Chondrocyte (in vitro differentiated cells): ENCODE results near the gene RAP2A. TPM values are rescaled to one million over a fixed set of nuclear protein-coding genes. Genes with fewer than 3 reads are reported as not detected.
A peak's percentile ranks its signal among the peaks of the same experiment; 100 is the strongest.

ENCODE experiments used
- DNase-seq: peaks from one replicate; pipeline ENCODE4 v3.0.0; 2021; ENCODE audit warnings: mixed read lengths, low spot score
- H3K27ac Mint-ChIP-seq: one replicate; pipeline ENCODE4 v1.8.0; 2021; ENCODE audit warnings: mild to moderate bottlenecking, moderate library complexity, mixed read lengths; ENCODE audit not compliant: unreplicated experiment
- H3K27me3 Mint-ChIP-seq: 2 replicates; pipeline ENCODE4 v1.8.0; 2021; ENCODE audit warnings: low read depth, mixed read lengths
- H3K36me3 Mint-ChIP-seq: 2 replicates; pipeline ENCODE4 v1.8.0; 2021; ENCODE audit warnings: low read depth, mixed read lengths
- H3K4me1 Mint-ChIP-seq: 2 replicates; pipeline ENCODE4 v1.8.0; 2021; ENCODE audit warnings: low read depth, mild to moderate bottlenecking, mixed read lengths
- H3K4me3 Mint-ChIP-seq: one replicate; pipeline ENCODE4 v1.8.0; 2021; ENCODE audit warnings: mild to moderate bottlenecking, moderate library complexity, mixed read lengths; ENCODE audit not compliant: unreplicated experiment
- H3K9me3 Mint-ChIP-seq: 2 replicates; pipeline ENCODE4 v1.8.0; 2021; ENCODE audit warnings: low read depth, mixed read lengths
- total RNA-seq: library from RNA; stranded (reverse); gene quantifications from 3 replicates; pipeline ENCODE4 v1.2.1, GENCODE V29; 2021
- TF ChIP-seq, protein P1 (sequence below): fragments of 200-600 bp; sonication (generic); IDR thresholded peaks from 2 replicates; pipeline ENCODE4 v1.5.0; 2021; ENCODE audit warnings: antibody characterized with exemption, mild to moderate bottlenecking, moderate library complexity

Gene RAP2A
- total RNA-seq, 1 donor from 2014 or later: 48.0 TPM

DNA sequence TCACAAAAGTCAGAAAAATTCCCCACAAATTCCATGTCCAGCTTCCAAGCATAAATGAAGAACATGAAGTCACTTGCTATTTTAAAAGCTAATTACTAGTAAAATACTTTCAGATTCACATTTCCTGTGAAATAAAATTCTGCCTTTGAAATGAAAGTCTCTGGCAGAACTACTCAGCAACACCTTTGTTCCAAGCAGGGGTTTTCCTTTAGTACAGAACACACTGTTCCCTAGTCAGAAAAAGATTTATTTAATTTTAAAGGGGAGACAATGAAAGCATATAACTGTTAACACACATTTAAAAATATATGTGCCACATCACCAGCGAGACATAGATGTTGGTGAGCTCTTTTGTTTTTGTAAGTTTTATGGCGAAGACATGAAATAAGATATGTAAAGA, 26.4 kb upstream of the RAP2A start:
- H3K9me3 Mint-ChIP-seq: peaks cover 4% of the 10 kb centered on the region
- H3K4me1 Mint-ChIP-seq: peaks cover 17% of the 10 kb centered on the region
- no peak overlapping the region for H3K4me3 Mint-ChIP-seq
- TF ChIP-seq, protein P1, sequence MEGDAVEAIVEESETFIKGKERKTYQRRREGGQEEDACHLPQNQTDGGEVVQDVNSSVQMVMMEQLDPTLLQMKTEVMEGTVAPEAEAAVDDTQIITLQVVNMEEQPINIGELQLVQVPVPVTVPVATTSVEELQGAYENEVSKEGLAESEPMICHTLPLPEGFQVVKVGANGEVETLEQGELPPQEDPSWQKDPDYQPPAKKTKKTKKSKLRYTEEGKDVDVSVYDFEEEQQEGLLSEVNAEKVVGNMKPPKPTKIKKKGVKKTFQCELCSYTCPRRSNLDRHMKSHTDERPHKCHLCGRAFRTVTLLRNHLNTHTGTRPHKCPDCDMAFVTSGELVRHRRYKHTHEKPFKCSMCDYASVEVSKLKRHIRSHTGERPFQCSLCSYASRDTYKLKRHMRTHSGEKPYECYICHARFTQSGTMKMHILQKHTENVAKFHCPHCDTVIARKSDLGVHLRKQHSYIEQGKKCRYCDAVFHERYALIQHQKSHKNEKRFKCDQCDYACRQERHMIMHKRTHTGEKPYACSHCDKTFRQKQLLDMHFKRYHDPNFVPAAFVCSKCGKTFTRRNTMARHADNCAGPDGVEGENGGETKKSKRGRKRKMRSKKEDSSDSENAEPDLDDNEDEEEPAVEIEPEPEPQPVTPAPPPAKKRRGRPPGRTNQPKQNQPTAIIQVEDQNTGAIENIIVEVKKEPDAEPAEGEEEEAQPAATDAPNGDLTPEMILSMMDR: no peak
- H3K27ac Mint-ChIP-seq: peak overlapping the region; percentile 5
- no peaks in the 10 kb centered on the region for H3K27me3 Mint-ChIP-seq
- DNase-seq: no peak
- no peaks in the 10 kb centered on the region for H3K36me3 Mint-ChIP-seq

DNA sequence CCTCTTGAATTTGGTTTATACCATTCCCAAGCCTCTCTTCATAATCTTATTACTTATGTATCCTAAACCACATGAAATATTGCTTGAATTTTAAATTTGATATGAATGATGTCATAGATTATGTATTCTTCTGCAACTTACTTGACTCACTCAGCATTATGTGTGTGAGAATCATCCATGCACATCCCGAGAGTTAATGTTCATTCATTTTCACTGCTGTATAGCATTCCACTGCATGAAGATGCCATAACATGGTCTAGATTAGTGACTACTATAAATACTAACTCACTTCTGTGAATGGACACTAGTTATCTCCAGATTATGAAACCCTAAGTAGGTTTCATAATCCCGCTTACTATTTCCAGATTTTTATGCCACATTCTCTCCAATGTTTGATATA, 25.0 kb upstream of the RAP2A start:
- Mint-ChIP-seq H3K4me3 (no peak overlapping the region), H3K36me3 (no peaks in the 10 kb centered on the region), H3K27ac (no peak overlapping the region), H3K27me3 (no peaks in the 10 kb centered on the region), H3K9me3 (peaks cover 4% of the 10 kb centered on the region), H3K4me1 (peaks cover 14% of the 10 kb centered on the region)
- TF ChIP-seq, protein P1: no peak
- no peak for DNase-seq

DNA sequence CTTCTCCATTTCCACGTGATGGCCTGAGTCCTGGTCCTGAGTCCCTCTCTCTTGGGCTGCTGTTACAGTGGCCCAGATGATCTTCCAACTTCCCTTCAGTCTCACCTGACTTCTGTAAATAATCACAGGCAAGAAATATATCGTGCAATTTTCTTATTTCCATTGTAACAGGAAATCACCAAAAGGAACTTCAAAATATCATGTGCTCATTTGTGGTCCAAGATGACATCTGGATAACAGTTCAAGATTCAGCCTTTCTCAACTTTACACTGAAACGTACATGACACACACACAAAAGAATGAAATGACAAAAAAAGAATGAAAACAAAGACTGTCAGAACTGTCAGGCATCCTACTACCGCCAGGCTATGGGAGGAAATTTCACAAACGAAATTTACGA, 22.0 kb upstream of the RAP2A start:
- H3K36me3 Mint-ChIP-seq: no peaks in the 10 kb centered on the region
- no peak overlapping the region for H3K27ac Mint-ChIP-seq
- no peak for DNase-seq
- no peaks in the 10 kb centered on the region for H3K9me3 Mint-ChIP-seq
- no peak overlapping the region for H3K4me3 Mint-ChIP-seq
- TF ChIP-seq, protein P1: no peak
- no peaks in the 10 kb centered on the region for H3K27me3 Mint-ChIP-seq
- peaks cover 7% of the 10 kb centered on the region for H3K4me1 Mint-ChIP-seq

DNA sequence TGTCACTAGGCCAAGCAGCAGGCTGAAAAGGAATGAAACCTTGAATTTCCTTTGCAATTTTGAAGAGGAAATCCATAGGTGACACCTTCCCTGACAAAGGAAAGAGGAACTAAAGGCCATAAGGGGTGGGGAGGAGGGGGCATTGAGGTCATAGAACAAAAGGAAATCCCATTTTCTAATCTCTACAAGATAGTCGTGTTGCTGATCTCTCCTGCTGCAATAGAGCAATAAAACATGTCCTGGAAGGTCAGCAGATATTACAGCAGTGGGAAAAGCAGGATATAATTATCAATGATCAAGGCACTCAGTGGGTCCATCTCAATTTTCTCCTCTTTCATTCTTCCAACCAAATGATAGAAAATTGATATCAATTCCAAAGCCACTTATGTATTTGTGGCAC, 20.3 kb upstream of the RAP2A start:
- Mint-ChIP-seq H3K4me3 (no peak overlapping the region), H3K36me3 (no peaks in the 10 kb centered on the region), H3K9me3 (no peaks in the 10 kb centered on the region), H3K27me3 (no peaks in the 10 kb centered on the region), H3K27ac (no peak overlapping the region), H3K4me1 (no peaks in the 10 kb centered on the region)
- no peak for DNase-seq
- TF ChIP-seq, protein P1: no peak

DNA sequence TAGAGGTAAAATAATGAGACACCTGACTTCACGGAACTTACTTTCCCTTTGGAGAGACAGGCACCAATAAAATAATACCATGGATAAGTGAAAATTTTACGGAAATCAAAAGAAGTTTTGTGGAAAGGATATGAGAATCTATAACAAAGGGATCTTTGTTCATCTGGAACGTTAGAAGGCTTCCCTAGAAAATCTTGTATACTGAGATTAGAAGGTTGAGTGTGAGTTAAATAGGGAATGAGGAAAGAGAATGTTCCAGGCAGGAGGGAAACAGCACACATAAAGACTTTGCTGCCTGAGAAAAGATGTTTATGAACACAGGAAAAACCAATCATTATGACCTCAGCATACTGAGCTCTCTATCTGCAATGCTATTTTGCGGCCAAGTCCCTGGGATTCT, 19.6 kb upstream of the RAP2A start:
- TF ChIP-seq, protein P1: no peak
- Mint-ChIP-seq H3K4me3 (no peak overlapping the region), H3K36me3 (no peaks in the 10 kb centered on the region)

More for the DNA sequence above, 19.6 kb upstream of the RAP2A start:
- Mint-ChIP-seq H3K4me1 (no peaks in the 10 kb centered on the region), H3K27ac (no peak overlapping the region), H3K27me3 (no peaks in the 10 kb centered on the region), H3K9me3 (no peaks in the 10 kb centered on the region)
- DNase-seq: no peak
